Measurements from ENCODE around the gene C19orf53. TPM values are rescaled to one million over a fixed set of nuclear protein-coding genes. Genes with fewer than 3 reads are reported as not detected.
"Not testable (repeated sequence)": the region's sequence is repeated elsewhere in the genome, so short reads cannot be mapped to it uniquely, and the experiment has no call there.

C19orf53 gene
- total RNA-seq, 1 donor from 2014 or later = 90.1 TPM

GRCh38 chr19:13783565-13784500 lies 9.6 kb downstream of the C19orf53 start:
- H3K27me3 Mint-ChIP-seq = peaks cover 4% of the 10 kb centered on the region
- peaks cover 3% of the 10 kb centered on the region for H3K4me1 Mint-ChIP-seq (ENCODE audit: low read depth)
- peaks cover 7% of the 10 kb centered on the region for H3K36me3 Mint-ChIP-seq (ENCODE audit: insufficient read depth)
- TF ChIP-seq, protein P1, sequence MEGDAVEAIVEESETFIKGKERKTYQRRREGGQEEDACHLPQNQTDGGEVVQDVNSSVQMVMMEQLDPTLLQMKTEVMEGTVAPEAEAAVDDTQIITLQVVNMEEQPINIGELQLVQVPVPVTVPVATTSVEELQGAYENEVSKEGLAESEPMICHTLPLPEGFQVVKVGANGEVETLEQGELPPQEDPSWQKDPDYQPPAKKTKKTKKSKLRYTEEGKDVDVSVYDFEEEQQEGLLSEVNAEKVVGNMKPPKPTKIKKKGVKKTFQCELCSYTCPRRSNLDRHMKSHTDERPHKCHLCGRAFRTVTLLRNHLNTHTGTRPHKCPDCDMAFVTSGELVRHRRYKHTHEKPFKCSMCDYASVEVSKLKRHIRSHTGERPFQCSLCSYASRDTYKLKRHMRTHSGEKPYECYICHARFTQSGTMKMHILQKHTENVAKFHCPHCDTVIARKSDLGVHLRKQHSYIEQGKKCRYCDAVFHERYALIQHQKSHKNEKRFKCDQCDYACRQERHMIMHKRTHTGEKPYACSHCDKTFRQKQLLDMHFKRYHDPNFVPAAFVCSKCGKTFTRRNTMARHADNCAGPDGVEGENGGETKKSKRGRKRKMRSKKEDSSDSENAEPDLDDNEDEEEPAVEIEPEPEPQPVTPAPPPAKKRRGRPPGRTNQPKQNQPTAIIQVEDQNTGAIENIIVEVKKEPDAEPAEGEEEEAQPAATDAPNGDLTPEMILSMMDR (IDR thresholded peaks at IDR 0.05; ENCODE audit: unreplicated experiment) = no peak
- no peak for DNase-seq (ENCODE audit: low spot score, unreplicated experiment)
- no peaks in the 10 kb centered on the region for H3K9me3 Mint-ChIP-seq (ENCODE audit: low read depth)
- no peak overlapping the region for H3K27ac Mint-ChIP-seq
- H3K4me3 Mint-ChIP-seq (ENCODE audit: low read depth) = no peak overlapping the region

DNA sequence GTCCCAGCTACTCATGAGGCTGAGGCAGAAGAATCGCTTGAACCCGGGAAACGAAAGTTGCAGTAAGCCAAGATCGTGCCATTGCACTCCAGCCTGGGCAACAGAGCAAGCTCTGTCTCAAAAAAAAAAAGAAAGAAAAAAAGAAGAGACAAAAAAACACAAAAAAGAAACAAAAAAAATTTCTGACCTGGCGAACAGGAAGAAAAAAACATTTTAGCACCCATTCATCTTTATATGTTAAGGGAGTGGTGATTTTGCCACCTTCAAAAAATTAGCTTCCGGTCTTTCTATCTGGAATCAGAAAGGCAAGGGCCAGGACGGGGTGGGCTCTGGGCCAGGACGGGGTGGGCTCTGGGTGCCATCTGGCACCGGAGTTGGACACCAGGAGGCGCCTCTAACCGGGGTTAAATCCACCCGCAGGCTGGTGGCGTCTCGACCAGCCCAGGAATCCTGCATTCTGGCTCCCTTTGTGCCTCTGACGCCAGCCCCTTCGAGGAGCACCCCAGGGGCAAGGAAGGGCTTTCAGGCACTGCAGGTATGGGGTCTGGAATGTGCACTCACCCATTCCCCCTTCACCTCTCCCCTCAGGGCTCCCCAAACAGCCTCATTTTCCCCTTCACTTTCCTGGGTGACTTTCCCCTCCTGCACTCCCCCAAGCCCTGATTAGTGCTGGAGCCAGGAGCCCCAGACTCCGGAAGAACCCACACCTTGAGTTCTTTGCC lies 10.6 kb downstream of the C19orf53 start:
- Mint-ChIP-seq H3K4me3 (ENCODE audit: low read depth) (no peak overlapping the region), H3K27ac (no peak overlapping the region), H3K36me3 (ENCODE audit: insufficient read depth) (no peaks in the 10 kb centered on the region), H3K4me1 (ENCODE audit: low read depth) (peaks cover 3% of the 10 kb centered on the region), H3K27me3 (peaks cover 4% of the 10 kb centered on the region), H3K9me3 (ENCODE audit: low read depth) (no peaks in the 10 kb centered on the region)
- TF ChIP-seq, protein P1 (IDR thresholded peaks at IDR 0.05; ENCODE audit: unreplicated experiment) = peak; percentile 66
- DNase-seq (ENCODE audit: low spot score, unreplicated experiment) = peak; percentile 40

GRCh38 chr19:13788991-13789390 lies 14.7 kb downstream of the C19orf53 start:
- no peak overlapping the region for H3K27ac Mint-ChIP-seq
- H3K36me3 Mint-ChIP-seq (ENCODE audit: insufficient read depth) = no peaks in the 10 kb centered on the region
- H3K27me3 Mint-ChIP-seq = no peaks in the 10 kb centered on the region
- no peaks in the 10 kb centered on the region for H3K4me1 Mint-ChIP-seq (ENCODE audit: low read depth)
- TF ChIP-seq, protein P1 (IDR thresholded peaks at IDR 0.05; ENCODE audit: unreplicated experiment) = no peak
- no peak for DNase-seq (ENCODE audit: low spot score, unreplicated experiment)
- H3K4me3 Mint-ChIP-seq (ENCODE audit: low read depth) = no peak overlapping the region
- no peaks in the 10 kb centered on the region for H3K9me3 Mint-ChIP-seq (ENCODE audit: low read depth)

GRCh38 chr19:13790354-13790753 lies 16.1 kb downstream of the C19orf53 start:
- TF ChIP-seq, protein P1 (IDR thresholded peaks at IDR 0.05; ENCODE audit: unreplicated experiment) = no peak
- Mint-ChIP-seq H3K9me3 (ENCODE audit: low read depth) (no peaks in the 10 kb centered on the region), H3K27ac (peak overlapping the region; percentile 71), H3K36me3 (ENCODE audit: insufficient read depth) (no peaks in the 10 kb centered on the region), H3K4me3 (ENCODE audit: low read depth) (no peak overlapping the region), H3K27me3 (no peaks in the 10 kb centered on the region), H3K4me1 (ENCODE audit: low read depth) (peaks cover 1% of the 10 kb centered on the region)
- no peak for DNase-seq (ENCODE audit: low spot score, unreplicated experiment)

- H3K4me1 Mint-ChIP-seq (ENCODE audit: low read depth) = peaks cover 11% of the 10 kb centered on the region
- not testable (repeated sequence) for H3K27me3 Mint-ChIP-seq; H3K36me3 Mint-ChIP-seq (ENCODE audit: insufficient read depth); H3K27ac Mint-ChIP-seq; H3K9me3 Mint-ChIP-seq (ENCODE audit: low read depth); DNase-seq (ENCODE audit: low spot score, unreplicated experiment)
- peak overlapping the region; percentile 96 for H3K4me3 Mint-ChIP-seq (ENCODE audit: low read depth)
These were observed 19.1 kb downstream of the C19orf53 start for GRCh38 chr19:13793317-13793716.
